HG02884 (cell line): ENCODE results near the gene DNAJC5.
"Not testable (repeated sequence)": the region's sequence is repeated elsewhere in the genome, so short reads cannot be mapped to it uniquely, and the experiment has no call there.

Experiments used
- ATAC-seq: cut with Tn5 transposase; IDR thresholded peaks from one replicate; pipeline ENCODE4 v1.9.1; 2021; ENCODE audit warnings: mild to moderate bottlenecking, moderate library complexity; ENCODE audit not compliant: unreplicated experiment

DNAJC5 gene

GRCh38 chr20:63861365-63861934 lies 33.5 kb upstream of the DNAJC5 start, which contains the start of gene ABHD16B:
Gene ABHD16B (plus strand): TSS chr20:63861498. CDS start chr20:63861541, 43 bp downstream.
- ATAC-seq: no peak

GRCh38 chr20:63861981-63862901 lies 32.7 kb upstream of the DNAJC5 start:
- ATAC-seq: no peak

GRCh38 chr20:63863021-63863797 lies 31.7 kb upstream of the DNAJC5 start:
- no peak for ATAC-seq

GRCh38 chr20:63863798-63864544 lies 31.0 kb upstream of the DNAJC5 start:
- ATAC-seq: peak; percentile 46

GRCh38 chr20:63864545-63864977 lies 30.4 kb upstream of the DNAJC5 start:
- ATAC-seq: no peak

- peak; percentile 68 for ATAC-seq
Measured at GRCh38 chr20:63864978-63865640, 29.8 kb upstream of the DNAJC5 start, which contains the start of gene TPD52L2. Gene TPD52L2 (plus strand): TSS chr20:63865270. CDS start chr20:63865366, 96 bp downstream.

- ATAC-seq: not testable (repeated sequence)
Measured at GRCh38 chr20:63867042-63867441, 27.9 kb upstream of the DNAJC5 start.

GRCh38 chr20:63868264-63868663 lies 26.7 kb upstream of the DNAJC5 start:
- ATAC-seq: no peak

GRCh38 chr20:63873477-63873971 lies 21.4 kb upstream of the DNAJC5 start:
- no peak for ATAC-seq

- ATAC-seq: not testable (repeated sequence)
Measured at GRCh38 chr20:63874241-63874640, 20.7 kb upstream of the DNAJC5 start.

GRCh38 chr20:63876489-63877036 lies 18.4 kb upstream of the DNAJC5 start:
- ATAC-seq: no peak

GRCh38 chr20:63877755-63878470 lies 17.0 kb upstream of the DNAJC5 start:
- no peak for ATAC-seq

GRCh38 chr20:63878899-63879663 lies 15.8 kb upstream of the DNAJC5 start:
- no peak for ATAC-seq

GRCh38 chr20:63880901-63881300 lies 14.0 kb upstream of the DNAJC5 start:
- ATAC-seq: not testable (repeated sequence)

- no peak for ATAC-seq
Measured at GRCh38 chr20:63881451-63882226, 13.3 kb upstream of the DNAJC5 start.

- ATAC-seq: no peak
Measured at GRCh38 chr20:63882257-63883200, 12.4 kb upstream of the DNAJC5 start.
